Right lobe of liver (tissue), 6 donors: ENCODE results near the gene TLL1. TPM values are rescaled to one million over a fixed set of nuclear protein-coding genes. Genes with fewer than 3 reads are reported as not detected.

Experiments
- ATAC-seq, 4 donors: fragments of 200-7000 bp; cut with Tn5 transposase; one replicate each; pipeline ENCODE4 v1.9.1; 2020; ENCODE audit warnings: mild to moderate bottlenecking in 4 of 4, moderate library complexity in 4 of 4
- DNase-seq, 3 donors: peaks; one replicate each; pipeline ENCODE4 v3.0.0-alpha.2; 2020
- H3K27ac ChIP-seq, 3 donors: fragments of 200-600 bp; one replicate each; pipeline ENCODE4 v1.8.0; 2022
- H3K27me3 ChIP-seq, 2 donors: fragments of 200-600 bp; one replicate each; pipeline ENCODE4 v1.8.0; 2022
- H3K36me3 ChIP-seq, 4 donors: fragments of 200-600 bp; sonication (generic) in 1 of 4; one replicate each; pipeline versions ENCODE4 v1.5.1 to v1.8.0; 2017 to 2022; ENCODE audit warnings: control low read depth in 1 of 4
- H3K4me1 ChIP-seq, 4 donors: fragments of 200-600 bp; sonication (generic) in 1 of 4; one replicate each; pipeline versions ENCODE4 v1.5.1 to v1.8.0; 2017 to 2022; ENCODE audit warnings: control low read depth in 1 of 4
- H3K4me3 ChIP-seq, 3 donors: fragments of 200-600 bp; one replicate each; pipeline ENCODE4 v1.8.0; 2022
- H3K9me3 ChIP-seq, 4 donors: fragments of 200-600 bp; sonication (generic) in 1 of 4; one replicate each; pipeline versions ENCODE4 v1.5.1 to v1.8.0; 2017 to 2022; ENCODE audit warnings: control low read depth in 1 of 4
- CTCF ChIP-seq, 4 donors: fragments of 200-600 bp in 3 of 4; fragments of 450-650 bp in 1 of 4; IDR thresholded peaks; one replicate each; pipeline versions ENCODE4 v1.5.1 to v1.8.0; 2016 to 2022; ENCODE audit warnings: antibody characterized with exemption in 4 of 4, mild to moderate bottlenecking in 2 of 4
- POLR2A ChIP-seq: fragments of 450-650 bp; IDR thresholded peaks from one replicate; pipeline ENCODE4 v1.6.1; 2017; ENCODE audit warnings: antibody characterized with exemption, mild to moderate bottlenecking
- WGBS: methylation state at CpG from one replicate; pipeline ENCODE4 v1.1.6; 2018; ENCODE audit warnings: low coverage, low lambda C conversion rate; ENCODE audit not compliant: insufficient coverage; ENCODE audit errors: missing lambda C conversion rate; 5-methylcytosine and 5-hydroxymethylcytosine counted together
- intact Hi-C, 2 donors: fragments of 100-400 bp; cut with DNase I; formaldehyde crosslinking; loops; one replicate each; pipeline versions ENCODE4 v1.11.2 to v1.14.1; 2022
- total RNA-seq, 6 experiments: library from RNA; depleted of rRNA in 2 of 6; stranded (reverse); fragments of >200 nt in 2 of 6; fragmentation: NEBNext Ultra II Directional in 3 of 6; extraction: Animal tissue kit (Norgen Biotek cat#: 25700) in 3 of 6; gene quantifications; one replicate each; pipeline versions ENCODE4 v1.1.0 to v1.2.4, GENCODE V29; 2016 to 2023
- donor health status: DM: no; HTN: yes; CAD: no.
- donor health status: DM: no; HTN: no; CAD: no.
- donor health status: DM: no; HTN: no; CAD: no.
- donor health status: DM: no; HTN: yes; CAD: no.
- donor health status: DM: no; HTN: yes; CAD: no.

TLL1 gene
- total RNA-seq, 6 experiments from 2014 or later, result 0.15 to 0.34 (median 0.26) TPM

DNA sequence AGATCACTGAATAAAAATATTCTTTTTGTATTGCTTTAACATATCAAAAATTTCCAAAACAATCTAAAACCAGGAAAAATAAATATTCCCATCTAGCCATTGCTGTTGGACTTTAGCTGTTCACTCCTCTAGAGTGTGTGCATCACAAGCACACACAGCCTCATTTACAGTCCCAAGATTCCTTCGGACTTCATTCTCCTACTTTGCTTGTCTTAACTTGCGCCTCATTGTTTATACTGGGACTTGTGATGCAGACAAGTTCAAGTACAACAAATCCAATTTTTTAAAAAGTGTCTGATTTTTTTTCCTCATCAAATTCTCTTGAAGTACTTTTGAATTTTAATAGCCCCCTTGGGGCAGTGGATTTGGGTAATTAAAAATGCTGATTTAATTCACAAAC is 55.6 kb downstream of the TLL1 start:
- no peak for TF ChIP-seq POLR2A
- intact Hi-C loops, result no loop called here
- H3K36me3 ChIP-seq, result no peaks in the 10 kb centered on the region
- no peaks in the 10 kb centered on the region for H3K4me1 ChIP-seq
- no peak overlapping the region for H3K4me3 ChIP-seq
- H3K27ac ChIP-seq, result no peak overlapping the region
- DNase-seq (no peak), ATAC-seq (no peak)
- no peaks in the 10 kb centered on the region for H3K9me3 ChIP-seq
- 60% methylated on average over 2 of the region's 2 CpGs for WGBS
- H3K27me3 ChIP-seq, result no peaks in the 10 kb centered on the region

DNA sequence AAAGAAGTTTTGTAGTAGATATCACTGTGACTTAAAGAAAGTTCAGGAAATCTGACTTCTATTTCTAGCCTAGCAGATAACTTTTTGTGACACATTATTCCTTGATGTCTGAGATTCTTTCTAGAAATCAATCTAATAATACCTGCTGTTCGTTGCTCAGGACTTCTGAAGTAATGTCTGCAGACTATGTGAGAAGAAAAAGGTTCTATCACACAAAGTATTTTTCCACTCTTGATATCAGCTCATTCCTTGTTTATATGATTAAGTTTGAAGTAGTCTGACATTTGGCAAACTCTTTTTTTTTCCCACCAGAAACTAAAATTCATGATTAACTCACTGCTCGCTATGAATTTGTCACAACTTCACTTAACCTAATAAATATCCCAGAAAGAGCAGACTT is 56.6 kb downstream of the TLL1 start:
- no peaks in the 10 kb centered on the region for H3K36me3 ChIP-seq
- TF ChIP-seq CTCF (IDR thresholded peaks at IDR 0.05) (no peak), POLR2A (no peak)
- intact Hi-C loops, result no loop called here
- no peaks in the 10 kb centered on the region for H3K9me3 ChIP-seq
- no peaks in the 10 kb centered on the region for H3K27me3 ChIP-seq
- ATAC-seq (no peak), DNase-seq (no peak)
- 27% methylated on average over 2 of the region's 2 CpGs for WGBS
- H3K27ac ChIP-seq, result no peak overlapping the region
- no peaks in the 10 kb centered on the region for H3K4me1 ChIP-seq
- no peak overlapping the region for H3K4me3 ChIP-seq

- intact Hi-C loops, result no loop called here
- TF ChIP-seq CTCF (IDR thresholded peaks at IDR 0.05), result no peak
- TF ChIP-seq POLR2A, result no peak
- H3K4me1 ChIP-seq, result no peaks in the 10 kb centered on the region
Observed at GRCh38 chr4:165931741-165932140, 58.7 kb downstream of the TLL1 start.

DNA sequence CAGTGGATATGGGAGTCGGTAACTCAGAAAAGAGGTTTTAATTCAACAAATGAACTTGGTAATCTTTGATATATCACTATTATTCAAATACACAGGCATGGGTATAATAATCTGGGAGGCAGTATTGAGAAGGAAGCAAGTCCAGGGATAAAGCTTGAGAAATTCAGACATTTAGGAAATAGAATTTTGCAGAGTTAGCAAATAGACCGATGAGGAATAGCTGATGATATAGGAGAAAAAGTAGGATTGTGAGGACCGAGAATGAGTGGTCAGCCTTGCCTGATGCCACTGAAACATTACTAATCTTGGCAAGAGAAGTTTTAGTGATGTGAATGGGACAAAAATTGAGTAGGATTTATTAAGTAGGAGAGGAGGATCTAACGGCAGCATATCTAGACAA is 71.9 kb downstream of the TLL1 start:
- H3K4me1 ChIP-seq, result no peaks in the 10 kb centered on the region
- ATAC-seq, result no peak
- no peak overlapping the region for H3K4me3 ChIP-seq
- no peak for TF ChIP-seq CTCF (IDR thresholded peaks at IDR 0.05)
- no peak for TF ChIP-seq POLR2A
- WGBS, result 29% methylated on average over 4 of the region's 4 CpGs
- no peaks in the 10 kb centered on the region for H3K27me3 ChIP-seq
- no peak overlapping the region for H3K27ac ChIP-seq
- no peaks in the 10 kb centered on the region for H3K36me3 ChIP-seq
- DNase-seq, result no peak
- no peaks in the 10 kb centered on the region for H3K9me3 ChIP-seq
- intact Hi-C loops, result no loop called here

More at GRCh38 chr4:165931741-165932140, 58.7 kb downstream of the TLL1 start:
- no peaks in the 10 kb centered on the region for H3K36me3 ChIP-seq
- H3K4me3 ChIP-seq, result no peak overlapping the region
- H3K27me3 ChIP-seq, result no peaks in the 10 kb centered on the region
- WGBS, result 47% methylated on average over 5 of the region's 5 CpGs
- ATAC-seq (no peak), DNase-seq (no peak)
- H3K9me3 ChIP-seq, result no peaks in the 10 kb centered on the region
- no peak overlapping the region for H3K27ac ChIP-seq

DNA sequence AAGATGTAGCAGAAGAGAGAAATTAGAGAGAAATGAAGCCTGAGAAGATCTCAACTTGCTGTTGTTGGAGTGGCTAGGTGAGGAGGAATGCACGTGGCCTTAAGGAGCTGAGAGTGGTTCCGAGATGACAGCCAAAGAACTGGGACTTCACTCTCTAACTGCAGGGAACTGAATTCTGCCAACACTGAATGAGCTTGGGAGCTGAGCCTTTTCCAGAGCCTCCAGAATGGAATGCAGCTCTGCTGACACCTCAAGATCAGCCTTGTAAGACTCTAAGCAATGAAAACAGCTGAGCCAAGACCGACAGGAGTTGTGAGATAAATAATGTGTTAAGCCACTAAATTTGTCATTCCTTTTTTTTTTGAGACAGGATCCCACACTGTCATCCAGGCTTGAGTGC is 73.0 kb downstream of the TLL1 start:
- H3K9me3 ChIP-seq, result no peaks in the 10 kb centered on the region
- no peaks in the 10 kb centered on the region for H3K4me1 ChIP-seq
- no peaks in the 10 kb centered on the region for H3K36me3 ChIP-seq
- ATAC-seq (no peak), DNase-seq (no peak)
- H3K27ac ChIP-seq, result no peak overlapping the region
- TF ChIP-seq POLR2A, result no peak
- no peak for TF ChIP-seq CTCF (IDR thresholded peaks at IDR 0.05)
- intact Hi-C loops, result no loop called here
- no peak overlapping the region for H3K4me3 ChIP-seq
- WGBS, result 44% methylated on average over 3 of the region's 3 CpGs
- H3K27me3 ChIP-seq, result no peaks in the 10 kb centered on the region
